OCI-M2 (cell line): ENCODE results near the gene ADAM21.
"Not testable (repeated sequence)": the region's sequence is repeated elsewhere in the genome, so short reads cannot be mapped to it uniquely, and the experiment has no call there.

Experiments used
- DNase-seq: peaks from one replicate; lab custom pipeline; 2025; ENCODE audit not compliant: unreplicated experiment; lab: John Stamatoyannopoulos, UW

The ADAM21 gene

DNA sequence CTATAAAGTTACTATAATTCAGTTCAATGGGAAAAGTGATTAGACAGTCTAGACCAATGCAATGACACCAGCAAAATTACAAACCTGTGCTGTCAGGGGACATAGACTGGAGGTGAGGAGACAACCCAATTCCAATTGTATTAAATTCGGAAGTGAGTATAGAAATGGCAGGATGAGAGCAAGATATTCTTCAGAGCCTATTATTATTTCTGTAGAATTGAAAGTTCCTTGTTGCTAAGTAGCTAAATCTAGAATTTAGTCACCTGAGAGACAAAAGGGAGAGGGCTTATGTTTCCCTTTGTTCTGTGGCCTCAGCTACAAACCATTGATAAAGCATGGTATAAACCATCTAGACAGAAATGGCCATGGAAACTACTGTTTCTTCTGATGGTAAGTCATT is at the start of gene ADAM21:
ADAM21 (plus strand) TSS at position 301 of the 400 bp plus-strand sequence. CDS start 5,326 bp downstream, outside the sequence.
- no peak for DNase-seq

DNA sequence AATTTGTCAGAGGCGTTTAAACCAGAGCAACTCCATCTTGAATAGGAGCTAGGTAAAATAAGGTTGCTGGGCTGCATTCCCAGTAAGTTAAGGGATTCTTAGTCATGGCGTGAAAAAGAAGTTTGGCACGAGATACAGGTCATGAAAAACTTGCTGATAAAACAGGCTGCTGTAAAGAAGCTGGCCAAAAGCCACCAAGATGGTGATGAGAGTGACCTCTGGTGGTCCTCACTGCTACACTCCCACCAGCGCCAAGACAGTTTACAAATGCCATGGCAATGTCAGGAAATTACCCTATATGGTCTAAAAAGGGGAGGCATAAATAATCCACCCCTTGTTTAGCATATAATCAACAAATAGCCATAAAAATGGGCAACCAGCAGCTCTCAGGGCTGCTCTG is 48.6 kb upstream of the ADAM21 start:
- not testable (repeated sequence) for DNase-seq

DNA sequence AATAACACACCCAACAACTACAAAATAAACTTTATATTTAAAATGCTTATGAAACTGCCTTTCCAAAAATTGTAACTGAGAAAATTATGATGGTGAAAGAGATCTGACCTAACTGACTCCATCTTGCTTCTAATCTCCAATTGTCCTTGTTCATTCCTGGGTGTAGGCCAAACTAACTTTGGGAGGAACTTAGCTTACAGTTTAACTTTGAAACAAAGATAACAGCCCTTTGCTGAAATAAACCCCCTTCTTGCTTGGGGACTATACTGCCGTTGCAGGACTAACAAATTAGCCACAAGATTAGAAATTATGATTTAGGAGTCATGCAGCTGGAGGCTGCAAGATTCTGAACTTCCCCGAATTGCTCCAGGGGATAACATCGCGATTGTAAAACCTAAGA is 45.8 kb upstream of the ADAM21 start:
- not testable (repeated sequence) for DNase-seq

DNA sequence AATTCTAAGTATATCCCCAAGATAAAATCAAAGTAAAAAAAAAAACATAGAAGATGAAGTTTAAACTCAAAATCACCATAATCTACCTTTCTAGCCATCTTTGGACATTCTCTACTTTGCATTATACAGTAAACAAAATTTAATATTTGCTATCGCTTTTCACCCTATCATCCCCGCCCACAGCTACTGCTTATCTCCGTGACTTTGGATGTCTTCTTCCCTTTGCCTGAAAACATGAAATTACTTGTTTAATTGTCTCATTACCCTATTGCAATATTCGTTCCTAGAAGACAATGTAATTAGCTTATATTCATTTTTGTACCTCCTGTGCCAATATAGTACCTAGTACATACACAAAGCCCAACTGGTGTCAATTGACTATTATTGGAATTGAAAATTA is 44.4 kb upstream of the ADAM21 start:
- DNase-seq = no peak

DNA sequence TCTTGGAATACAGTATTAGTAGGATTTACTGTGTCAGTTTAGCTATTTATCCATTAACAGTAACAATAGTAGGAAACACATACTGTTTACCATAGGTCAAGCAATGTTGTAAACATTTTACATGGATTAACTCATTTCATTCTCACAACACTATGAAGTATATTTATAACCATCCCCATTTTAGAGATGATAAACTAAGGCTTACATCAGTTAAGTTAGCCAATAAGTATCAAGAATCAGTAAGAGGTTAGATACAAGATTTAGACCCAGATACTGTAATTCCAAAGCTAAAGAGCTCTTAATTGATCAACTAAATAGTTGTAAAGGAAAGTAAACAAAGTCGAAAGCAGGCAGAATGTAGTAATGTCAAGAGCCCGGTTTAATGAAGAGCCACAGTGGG is 36.2 kb upstream of the ADAM21 start:
- no peak for DNase-seq

DNA sequence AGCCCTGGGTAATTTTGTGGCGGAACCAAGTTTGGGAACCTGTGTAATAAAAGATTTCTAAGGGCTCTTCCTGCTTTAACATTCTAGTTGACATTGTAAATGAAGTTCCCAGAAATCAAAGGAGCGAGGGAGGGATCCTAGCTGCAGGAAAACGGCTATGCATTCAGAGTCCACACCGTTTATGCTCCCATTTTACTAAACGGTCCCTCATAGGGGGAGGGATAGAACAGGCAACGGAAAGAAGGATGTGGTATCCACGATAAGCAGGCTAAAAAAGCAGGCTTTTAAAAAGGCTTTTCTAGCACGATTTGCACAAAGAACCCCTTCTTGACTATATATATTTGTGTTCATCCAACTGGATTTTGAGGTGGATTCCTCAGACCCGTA is 35.6 kb upstream of the ADAM21 start:
- no peak for DNase-seq

DNA sequence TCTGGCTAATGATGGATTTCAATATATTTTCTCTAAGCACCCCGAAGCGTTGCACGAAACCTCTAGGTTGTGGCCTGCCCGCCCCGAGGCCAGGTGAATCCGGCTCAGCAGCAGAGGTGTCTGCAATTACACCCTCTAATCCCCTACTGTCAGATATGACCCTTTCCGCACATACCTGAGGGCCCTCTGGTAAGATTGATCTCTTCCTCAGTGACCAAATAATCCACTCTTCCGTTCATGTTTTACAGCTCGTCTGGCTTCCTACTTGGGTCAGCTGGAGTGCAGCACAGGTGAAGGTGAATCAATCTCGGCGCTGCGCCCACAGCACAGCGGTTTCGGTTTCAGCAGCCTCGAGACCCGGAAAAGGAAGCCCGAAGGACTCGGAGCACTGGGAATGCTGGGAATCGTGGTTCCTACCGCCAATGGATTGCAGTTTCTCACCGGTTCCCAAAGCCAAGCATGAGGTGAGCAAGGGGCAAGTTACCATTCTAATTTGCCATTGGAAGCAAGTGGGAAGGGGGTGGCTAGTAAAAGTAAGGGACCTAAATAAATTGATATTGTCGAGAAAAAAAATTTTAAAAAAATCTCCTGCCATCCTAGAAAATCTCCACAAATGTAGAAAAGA is 35.1 kb upstream of the ADAM21 start, which contains the start of gene SYNJ2BP:
SYNJ2BP (minus strand) TSS at position 366 of the 625 bp plus-strand sequence; CDS start at position 239, 127 bp downstream.
- no peak for DNase-seq

DNA sequence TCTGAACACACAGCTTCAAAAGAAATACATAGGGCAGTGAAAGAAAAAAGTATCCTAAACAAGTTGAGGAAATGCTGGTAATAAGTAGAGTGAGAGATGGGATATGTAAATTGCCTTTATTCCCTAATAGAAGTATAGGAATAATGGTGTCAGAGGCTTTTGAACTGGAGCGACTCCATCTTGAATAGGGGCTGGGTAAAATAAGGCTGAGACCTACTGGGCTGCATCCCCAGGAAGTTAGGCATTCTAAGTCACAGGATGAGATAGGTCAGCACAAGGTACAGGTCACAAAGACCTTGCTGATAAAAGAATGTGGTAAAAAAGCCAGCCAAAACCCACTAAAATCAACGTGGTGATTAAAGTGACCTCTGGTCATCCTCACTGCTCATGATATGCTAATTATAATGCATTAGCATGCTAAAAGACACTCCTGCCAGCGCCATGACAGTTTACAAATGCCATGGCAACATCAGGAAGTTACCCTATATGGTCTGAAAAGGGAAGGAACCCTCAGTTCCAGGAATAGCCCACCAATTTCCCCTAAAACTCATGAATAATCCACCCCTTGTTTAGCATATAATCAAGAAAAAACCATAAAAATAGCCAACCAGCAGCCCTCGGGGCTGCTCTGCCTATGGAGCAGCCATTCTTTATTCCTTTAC is 32.6 kb upstream of the ADAM21 start:
- DNase-seq = not testable (repeated sequence)

DNA sequence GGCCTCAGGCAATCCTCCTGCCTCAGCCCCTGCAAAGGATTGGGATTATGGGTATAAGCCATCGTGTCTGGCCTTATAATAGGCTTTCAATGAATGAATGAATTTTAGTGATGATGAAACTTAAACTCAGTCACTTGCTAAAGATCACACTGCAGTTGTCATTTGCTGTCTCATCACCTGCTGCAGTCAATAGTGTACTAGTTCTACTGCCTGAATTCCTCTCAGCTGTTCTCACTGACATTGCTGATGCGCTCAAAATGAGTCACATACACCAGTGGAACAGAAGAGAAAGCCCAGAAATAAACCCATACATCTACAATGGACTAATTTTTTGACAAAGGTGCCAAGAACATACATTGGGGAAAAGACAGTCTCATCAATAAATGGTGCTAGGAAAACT is 29.4 kb upstream of the ADAM21 start:
- DNase-seq = no peak

DNA sequence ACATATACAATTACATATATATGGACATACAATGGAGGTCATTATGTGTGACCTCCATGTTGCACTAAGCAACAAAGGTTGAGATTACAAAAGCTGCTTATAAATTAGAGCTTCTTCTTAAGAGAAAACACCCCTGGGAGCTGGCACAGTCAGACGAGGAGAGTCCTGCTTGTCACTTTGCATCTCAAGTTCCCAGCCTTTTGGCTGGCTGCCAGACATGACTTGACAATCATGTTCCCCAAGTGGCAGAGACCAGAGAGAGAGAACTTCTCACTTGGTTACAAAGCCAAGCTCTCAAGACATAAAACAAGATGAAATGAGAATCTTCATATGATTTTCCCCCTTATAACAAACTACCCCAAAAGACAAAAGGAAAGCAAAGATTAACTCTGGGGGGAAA is 26.6 kb upstream of the ADAM21 start:
- DNase-seq = no peak

DNA sequence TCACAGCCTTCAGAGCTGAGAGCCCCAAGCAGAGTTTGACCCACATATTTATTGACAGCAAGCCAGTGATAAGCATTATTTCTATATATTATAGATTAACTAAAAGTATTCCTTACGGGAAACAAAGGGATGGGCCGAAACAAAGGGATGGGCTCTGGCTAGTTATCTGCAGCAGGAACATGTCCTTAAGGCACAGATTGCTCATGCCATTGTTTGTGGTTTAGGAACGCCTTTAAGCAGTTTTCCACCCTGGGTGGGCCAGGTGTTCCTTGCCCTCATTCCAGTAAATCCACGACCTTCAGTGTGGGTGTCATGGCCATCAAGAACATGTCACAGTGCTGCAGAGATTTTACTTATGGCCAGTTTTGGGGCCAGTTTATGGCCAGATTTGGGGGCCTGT is 25.4 kb upstream of the ADAM21 start:
- not testable (repeated sequence) for DNase-seq

DNA sequence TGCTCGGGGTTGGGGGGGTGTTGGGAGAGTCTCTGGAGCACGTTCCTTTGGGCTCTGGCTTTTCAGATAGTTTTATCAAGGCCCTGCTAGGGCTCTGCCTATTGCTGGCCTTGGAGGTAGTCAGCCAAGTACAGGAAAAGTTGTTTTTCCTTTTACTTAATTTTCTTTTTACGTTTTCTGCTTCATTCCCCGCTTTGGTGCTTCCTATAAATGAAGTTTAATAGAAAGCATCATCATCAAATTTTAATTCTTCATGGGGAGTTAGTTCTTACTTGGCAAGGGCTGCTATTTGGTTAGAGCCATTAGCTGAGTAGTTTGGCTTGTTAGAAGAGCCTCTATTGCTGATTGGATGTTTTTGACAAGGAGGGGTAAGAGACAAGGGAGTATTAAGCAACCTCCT is 15.1 kb upstream of the ADAM21 start:
- no peak for DNase-seq

DNA sequence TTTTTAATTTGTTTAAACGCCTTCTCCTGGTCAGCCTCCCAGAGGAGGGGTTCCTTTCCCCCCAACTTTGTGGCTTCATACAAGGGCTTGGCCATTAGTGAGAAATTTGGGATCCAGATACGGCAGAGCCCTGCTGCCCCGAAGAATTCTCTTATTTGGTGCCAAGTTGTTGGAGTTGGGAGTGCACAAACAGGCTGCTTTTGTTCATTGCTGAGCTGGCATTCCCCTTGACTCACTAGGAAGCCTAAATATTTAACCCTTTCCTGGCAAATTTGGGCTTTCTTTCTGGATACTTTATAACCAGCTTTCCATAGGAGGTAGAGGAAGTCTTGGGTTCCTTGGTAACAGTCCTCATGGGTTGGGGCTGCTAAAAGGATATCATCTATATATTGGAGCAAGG is 10.3 kb upstream of the ADAM21 start:
- DNase-seq = no peak

DNA sequence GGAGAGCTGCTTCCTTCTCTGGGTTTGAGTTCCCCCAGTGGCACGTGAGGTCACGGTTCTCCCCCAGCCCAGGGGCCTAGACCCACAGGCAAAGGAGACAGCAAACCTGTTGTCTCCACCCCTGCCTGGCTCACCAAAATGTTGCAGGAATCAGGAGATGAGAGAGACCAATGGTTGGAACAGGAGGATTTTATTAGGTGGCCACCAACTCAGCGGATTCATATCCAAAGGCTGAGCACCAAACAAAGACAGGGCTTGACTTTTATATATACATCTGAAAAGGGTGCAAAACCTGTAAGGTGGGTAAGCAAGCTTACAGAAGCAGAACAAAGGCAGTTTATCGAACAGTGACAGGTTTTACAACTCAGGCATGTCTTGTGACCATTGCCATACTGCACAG is 9.2 kb upstream of the ADAM21 start:
- DNase-seq = no peak

DNA sequence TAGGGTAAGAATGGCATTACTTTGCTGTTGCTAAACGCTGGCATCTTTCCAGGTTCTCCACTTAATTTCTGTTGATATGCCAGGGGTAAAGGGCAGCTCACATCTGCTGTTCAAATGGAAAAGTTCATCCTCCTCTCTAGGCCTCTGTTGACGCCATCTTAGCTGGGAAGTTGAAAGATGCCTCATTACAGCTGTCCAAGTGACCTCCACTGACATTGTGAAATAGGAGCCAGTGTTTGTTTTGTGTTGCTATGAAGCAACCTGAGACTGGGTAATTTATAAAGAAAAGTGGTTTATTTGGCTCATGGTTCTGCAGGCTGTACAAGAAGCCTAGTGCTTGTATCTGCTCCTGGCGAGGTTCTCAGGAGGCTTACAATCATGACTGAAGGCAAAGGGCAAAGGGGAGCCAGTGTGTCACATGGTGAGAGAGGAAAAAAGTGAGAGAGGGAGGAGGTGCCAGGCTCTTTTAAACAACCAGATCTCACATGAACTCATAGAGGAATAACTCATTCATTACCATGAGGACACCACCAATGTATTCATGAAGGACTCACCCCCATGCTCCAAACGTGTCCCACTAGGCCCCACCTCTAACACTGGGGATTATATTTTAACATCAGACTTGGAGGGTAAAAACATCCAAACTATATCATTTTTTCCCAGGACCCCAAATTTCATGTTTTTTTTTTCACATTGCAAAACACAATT is 3.2 kb upstream of the ADAM21 start:
- DNase-seq = no peak

DNA sequence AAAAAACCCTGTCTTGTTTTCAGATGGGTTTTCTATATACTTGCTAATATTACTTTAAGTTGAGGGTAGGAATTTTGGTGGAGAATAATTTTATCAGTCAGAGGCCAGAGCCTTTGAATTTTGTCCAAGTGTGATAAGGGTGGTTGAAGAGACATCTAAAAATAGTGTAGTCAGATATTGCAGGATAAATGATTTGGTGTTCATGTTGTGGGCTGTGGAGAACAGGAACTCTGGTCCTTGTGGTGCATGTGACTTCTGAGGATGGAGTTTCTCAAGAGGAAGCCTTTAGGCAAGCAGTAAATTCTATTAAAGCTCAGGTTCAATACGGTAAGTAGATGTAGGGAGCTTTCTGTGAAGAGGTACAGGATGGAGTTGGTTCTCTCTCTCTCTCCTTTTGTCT is 2.8 kb downstream of the ADAM21 start:
- no peak for DNase-seq

DNA sequence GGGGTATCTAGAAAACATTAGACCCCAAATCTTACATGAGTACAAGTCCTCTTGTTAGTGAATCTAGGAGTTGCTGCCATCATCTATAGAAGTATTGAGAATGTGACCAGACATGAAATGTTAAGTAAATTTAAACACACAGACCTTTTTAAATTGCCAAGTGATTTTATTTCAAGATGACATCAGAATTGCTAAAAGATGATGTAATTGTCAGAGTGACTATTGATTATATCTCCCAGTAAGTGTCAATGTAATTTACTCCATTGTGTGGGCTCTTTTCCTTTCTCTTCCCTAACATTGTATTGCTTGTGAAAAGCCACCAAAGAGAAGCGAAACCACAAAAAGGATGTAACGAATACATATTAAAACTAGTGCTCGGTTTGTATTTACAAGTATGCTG is 16.8 kb downstream of the ADAM21 start:
- DNase-seq = no peak

DNA sequence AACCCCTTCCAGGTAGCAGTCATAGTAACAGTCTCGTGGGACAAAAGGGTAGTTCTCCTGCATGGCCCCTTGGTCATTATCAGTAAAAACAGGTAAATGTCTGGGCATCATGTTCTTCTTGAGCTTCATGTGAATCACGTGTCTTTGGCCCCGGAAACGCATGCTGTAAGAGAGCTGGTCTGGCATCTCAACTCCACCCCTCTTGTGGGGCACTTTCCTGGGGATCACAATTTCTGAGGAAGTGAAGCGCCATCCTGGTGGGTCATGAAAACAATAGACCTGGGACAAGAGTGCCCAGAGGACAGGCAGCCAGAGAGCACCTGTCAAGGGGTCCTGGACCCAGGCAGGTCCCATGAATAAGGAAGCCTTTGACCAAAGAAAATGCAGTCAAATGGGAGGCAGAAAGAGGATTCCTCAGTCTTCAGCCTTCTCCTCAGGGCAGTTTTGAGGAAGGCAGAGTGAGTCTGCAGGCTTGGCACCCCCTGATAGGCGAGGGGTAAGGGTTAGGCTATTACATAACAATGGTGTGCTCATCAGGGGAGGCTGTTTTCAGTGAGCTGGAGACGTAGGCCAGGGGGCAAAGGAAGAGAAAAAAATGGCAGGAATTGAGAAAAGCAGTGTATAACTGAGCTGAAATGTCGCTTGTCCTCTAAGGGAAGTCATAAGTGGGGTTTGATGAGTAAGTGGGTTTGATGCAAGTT is 19.0 kb downstream of the ADAM21 start:
- not testable (repeated sequence) for DNase-seq

DNA sequence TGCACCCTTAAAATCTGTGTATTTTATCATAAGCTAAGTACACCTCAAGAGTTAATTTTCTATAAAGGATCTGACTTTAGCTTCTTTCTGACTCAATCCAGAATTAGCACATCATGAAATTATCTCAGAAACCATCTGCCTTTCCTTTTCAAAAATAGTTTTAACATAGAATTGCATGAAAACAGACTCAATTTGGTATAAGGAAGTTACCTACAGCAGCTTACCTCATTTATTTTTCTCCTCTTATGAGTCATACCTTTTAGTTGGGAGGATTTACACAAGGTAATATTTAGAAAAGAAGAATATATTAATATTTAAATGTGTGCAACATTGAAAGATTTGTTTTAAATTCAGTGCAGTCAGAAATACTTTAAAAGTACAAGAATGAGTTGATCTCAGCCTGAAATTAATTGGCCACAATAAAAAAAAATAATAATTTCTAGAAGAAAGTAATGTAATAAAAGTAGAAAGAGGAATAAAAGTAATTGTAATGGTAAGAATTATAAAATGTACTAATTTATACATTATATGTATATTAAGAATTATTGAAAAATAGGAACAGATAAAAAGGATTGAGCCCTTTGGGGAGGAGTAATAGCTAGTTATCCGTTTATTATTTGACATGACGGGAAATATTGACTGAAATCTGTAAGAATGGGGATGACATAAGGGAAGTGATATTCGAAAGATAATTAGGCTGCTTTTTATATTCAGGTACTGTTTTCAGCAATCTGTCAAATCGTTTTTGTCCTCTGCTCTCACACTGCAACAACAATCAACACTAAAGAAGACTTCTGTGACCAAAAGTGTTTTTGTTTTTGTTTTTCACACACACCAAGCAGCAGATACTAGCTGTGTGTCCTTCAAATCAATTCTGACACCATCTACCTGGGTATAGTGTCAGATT is 20.5 kb downstream of the ADAM21 start:
- no peak for DNase-seq

DNA sequence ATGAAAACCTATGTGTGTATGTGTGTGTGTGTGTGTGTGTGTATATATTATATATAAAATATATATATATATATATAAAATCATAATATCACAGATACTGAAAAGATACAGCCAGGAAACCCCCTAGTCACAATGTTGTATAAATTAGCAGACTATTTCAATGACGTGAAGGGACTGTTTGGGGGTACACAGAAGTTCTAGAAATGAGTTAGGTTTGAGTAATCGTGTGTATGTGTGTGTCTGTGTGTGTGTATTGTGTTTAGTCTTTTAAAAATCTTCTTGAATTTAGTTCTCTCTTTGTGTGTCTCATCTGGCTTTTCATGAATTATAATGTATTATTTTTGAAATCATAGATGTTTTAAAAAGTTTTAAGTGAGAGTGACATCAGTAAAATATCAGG is 21.9 kb downstream of the ADAM21 start:
- no peak for DNase-seq

DNA sequence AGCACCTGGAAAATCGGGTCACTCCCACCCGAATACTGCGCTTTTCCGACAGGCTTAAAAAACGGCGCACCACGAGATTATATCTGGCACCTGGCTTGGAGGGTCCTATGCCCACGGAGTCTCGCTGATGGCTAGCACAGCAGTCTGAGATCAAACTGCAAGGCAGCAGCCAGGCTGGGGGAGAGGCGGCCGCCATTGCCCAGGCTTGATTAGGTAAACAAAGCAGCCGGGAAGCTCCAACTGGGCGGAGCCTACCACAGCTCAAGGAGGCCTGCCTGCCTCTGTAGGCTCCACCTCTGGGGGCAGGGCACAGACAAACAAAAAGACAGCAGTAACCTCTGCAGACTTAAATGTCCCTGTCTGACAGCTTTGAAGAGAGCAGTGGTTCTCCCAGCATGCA is 23.5 kb downstream of the ADAM21 start:
- not testable (repeated sequence) for DNase-seq
